Measurements from ENCODE around the gene HLA-DPA1.

The HLA-DPA1 gene

DNA sequence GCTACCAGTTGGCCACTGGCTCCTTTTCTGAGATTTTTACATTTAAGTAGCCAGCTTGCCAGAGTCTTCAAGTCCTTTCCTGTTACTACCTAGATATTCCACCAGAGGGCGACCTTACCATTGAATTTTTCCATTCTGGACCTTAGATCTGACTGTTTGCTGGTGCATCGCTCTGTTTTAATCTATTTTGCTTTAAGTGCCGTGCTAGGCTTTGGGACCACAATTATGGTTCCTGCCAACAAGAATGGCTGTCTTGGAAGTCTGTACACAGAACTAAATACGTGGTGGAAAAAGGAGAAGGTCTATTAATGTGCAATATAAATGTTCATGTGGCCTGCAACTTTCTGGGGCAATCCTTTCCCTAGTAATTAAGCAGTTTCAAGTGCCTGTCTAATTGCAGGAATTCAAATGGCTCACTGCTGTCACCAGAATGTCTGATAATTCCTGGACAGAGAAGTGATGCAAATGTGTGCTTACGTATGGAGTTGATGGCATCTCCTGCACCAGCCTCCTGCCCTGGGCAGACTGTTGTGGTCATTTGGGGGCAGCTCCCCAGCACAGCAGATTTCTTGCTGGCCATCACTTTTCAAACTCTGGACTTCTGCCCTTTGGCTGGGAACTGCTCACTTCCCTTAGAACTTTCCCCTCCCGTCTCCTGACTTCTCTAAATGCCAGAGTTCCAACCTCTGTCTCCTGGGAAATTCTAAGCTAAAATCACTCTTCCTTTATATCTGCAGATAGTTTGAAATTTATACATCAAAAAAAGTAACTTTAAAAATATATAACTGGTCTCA, 58.4 kb downstream of the HLA-DPA1 start:
- DNase-seq = peak; percentile 61
